Stomach (tissue), 9 donors: ENCODE results near the gene TEX10. TPM values are rescaled to one million over a fixed set of nuclear protein-coding genes. Genes with fewer than 3 reads are reported as not detected.

Experiments
- DNase-seq, 2 donors: peaks; one replicate each; pipeline versions ENCODE4 v3.0.0 to v3.0.0-alpha.2; 2013 to 2019
- H3K27ac ChIP-seq, 5 donors: fragments of 200-600 bp in 4 of 5; sonication (generic) in 4 of 5; one replicate each; pipeline ENCODE4 v1.5.1; 2013 to 2019; ENCODE audit warnings: mild to moderate bottlenecking in 1 of 5, moderate library complexity in 1 of 5
- H3K27me3 ChIP-seq, 3 donors: fragments of 200-600 bp; sonication (generic); one replicate each; pipeline ENCODE4 v1.5.1; 2017 to 2019; ENCODE audit warnings: mixed run types in 1 of 3
- H3K36me3 ChIP-seq, 4 donors: fragments of 200-600 bp; sonication (generic); 1 replicate in 3 of 4; 2 replicates in 1 of 4; pipeline ENCODE4 v1.5.1; 2016 to 2019
- H3K4me1 ChIP-seq, 4 donors: fragments of 200-600 bp; sonication (generic); one replicate each; pipeline ENCODE4 v1.5.1; 2016 to 2019
- H3K4me3 ChIP-seq, 4 donors: fragments of 200-600 bp; sonication (generic) in 3 of 4; one replicate each; pipeline ENCODE4 v1.5.1; 2016 to 2019; ENCODE audit warnings: mild to moderate bottlenecking in 1 of 4
- H3K9me3 ChIP-seq, 4 donors: fragments of 200-600 bp; sonication (generic); one replicate each; pipeline ENCODE4 v1.5.1; 2016 to 2019
- EP300 ChIP-seq: sonication (generic); formaldehyde crosslinking; IDR thresholded peaks from one replicate; pipeline ENCODE4 v1.6.1; 2017; ENCODE audit warnings: antibody characterized with exemption
- POLR2A ChIP-seq, 4 donors: fragments of 450-650 bp; IDR thresholded peaks; one replicate each; pipeline ENCODE4 v1.6.1; 2016; ENCODE audit warnings: antibody characterized with exemption in 4 of 4, control low read depth in 2 of 4, mild to moderate bottlenecking in 1 of 4, moderate library complexity in 1 of 4
- POLR2AphosphoS5 ChIP-seq, 3 donors: sonication (generic); formaldehyde crosslinking; IDR thresholded peaks; one replicate each; pipeline ENCODE4 v1.6.1; 2016; ENCODE audit warnings: antibody characterized with exemption in 3 of 3
- WGBS, 5 donors: extraction: QIAGEN DNeasy Blood & Tissue Kit in 3 of 5; methylation state at CpG; one replicate each; pipeline versions ENCODE4 v1.1.5 to v1.1.7; 2013 to 2018; 5-methylcytosine and 5-hydroxymethylcytosine counted together
- intact Hi-C: fragments of 100-400 bp; cut with DNase I; formaldehyde crosslinking; loops from one replicate; pipeline ENCODE4 v1.15.1; 2023; ENCODE audit warnings: low total_unique reads
- polyA plus RNA-seq, 3 donors: library from polyadenylated mRNA; stranded (reverse); fragments of 200-250 nt; gene quantifications; one replicate each; pipeline ENCODE4 v1.2.3, GENCODE V29; 2013
- total RNA-seq, 5 donors: library from RNA; depleted of rRNA; stranded (reverse); fragments of >200 nt; gene quantifications; one replicate each; pipeline versions ENCODE4 v1.1.0 to v1.2.3, GENCODE V29; 2014 to 2016
- TF ChIP-seq, protein P1 (sequence below), 7 experiments: fragments of 450-650 bp in 4 of 7; fragments of 200-600 bp in 3 of 7; sonication (generic) in 3 of 7; IDR thresholded peaks; one replicate each; pipeline ENCODE4 v1.5.1; 2016 to 2019; ENCODE audit warnings: antibody characterized with exemption in 7 of 7, control low read depth in 2 of 7, mild to moderate bottlenecking in 1 of 7
- donor health status: healthy with polysubstance abuse.
- donor health status: Bipolar disorder and iron deficiency.
- donor health status: healthy.

The TEX10 gene
- total and polyA plus RNA-seq, 8 donors, result 4.9 to 44.9 (median 8.8) TPM

DNA sequence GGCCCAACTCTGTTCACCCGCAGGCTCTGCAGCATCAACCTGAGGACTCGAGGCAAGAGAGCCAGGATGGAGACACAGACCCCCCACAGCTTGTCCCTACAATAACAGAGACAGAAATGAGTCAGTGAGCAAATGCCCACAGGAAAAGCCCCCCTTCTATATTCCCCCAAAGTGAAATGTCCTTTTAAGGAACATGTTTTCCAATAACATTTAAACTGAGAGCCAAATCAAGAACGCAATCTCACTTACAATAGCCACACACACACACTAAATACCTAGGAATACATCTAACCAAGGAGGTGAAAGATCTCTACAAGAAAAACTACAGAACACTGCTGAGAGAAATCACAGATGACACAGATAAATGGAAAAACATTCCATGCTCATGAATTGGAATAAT, 49.0 kb downstream of the TEX10 start:
- H3K4me3 ChIP-seq, result no peak overlapping the region
- H3K27me3 ChIP-seq, result no peaks in the 10 kb centered on the region
- no peak for DNase-seq
- no peaks in the 10 kb centered on the region for H3K9me3 ChIP-seq
- intact Hi-C loops, result no loop called here
- H3K27ac ChIP-seq, result no peak overlapping the region
- no peaks in the 10 kb centered on the region for H3K4me1 ChIP-seq
- 89 to 95% (median 92%) methylated on average over 3 of the region's 3 CpGs for WGBS, 5 donors
- peaks cover 7 to 96% (median 82%) of the 10 kb centered on the region in 4 donors for H3K36me3 ChIP-seq
- TF ChIP-seq EP300 (no peak), POLR2AphosphoS5 (IDR thresholded peaks at IDR 0.05) (no peak), POLR2A (IDR thresholded peaks at IDR 0.05) (no peak)
- TF ChIP-seq, protein P1, sequence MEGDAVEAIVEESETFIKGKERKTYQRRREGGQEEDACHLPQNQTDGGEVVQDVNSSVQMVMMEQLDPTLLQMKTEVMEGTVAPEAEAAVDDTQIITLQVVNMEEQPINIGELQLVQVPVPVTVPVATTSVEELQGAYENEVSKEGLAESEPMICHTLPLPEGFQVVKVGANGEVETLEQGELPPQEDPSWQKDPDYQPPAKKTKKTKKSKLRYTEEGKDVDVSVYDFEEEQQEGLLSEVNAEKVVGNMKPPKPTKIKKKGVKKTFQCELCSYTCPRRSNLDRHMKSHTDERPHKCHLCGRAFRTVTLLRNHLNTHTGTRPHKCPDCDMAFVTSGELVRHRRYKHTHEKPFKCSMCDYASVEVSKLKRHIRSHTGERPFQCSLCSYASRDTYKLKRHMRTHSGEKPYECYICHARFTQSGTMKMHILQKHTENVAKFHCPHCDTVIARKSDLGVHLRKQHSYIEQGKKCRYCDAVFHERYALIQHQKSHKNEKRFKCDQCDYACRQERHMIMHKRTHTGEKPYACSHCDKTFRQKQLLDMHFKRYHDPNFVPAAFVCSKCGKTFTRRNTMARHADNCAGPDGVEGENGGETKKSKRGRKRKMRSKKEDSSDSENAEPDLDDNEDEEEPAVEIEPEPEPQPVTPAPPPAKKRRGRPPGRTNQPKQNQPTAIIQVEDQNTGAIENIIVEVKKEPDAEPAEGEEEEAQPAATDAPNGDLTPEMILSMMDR (IDR thresholded peaks at IDR 0.05), result no peak

DNA sequence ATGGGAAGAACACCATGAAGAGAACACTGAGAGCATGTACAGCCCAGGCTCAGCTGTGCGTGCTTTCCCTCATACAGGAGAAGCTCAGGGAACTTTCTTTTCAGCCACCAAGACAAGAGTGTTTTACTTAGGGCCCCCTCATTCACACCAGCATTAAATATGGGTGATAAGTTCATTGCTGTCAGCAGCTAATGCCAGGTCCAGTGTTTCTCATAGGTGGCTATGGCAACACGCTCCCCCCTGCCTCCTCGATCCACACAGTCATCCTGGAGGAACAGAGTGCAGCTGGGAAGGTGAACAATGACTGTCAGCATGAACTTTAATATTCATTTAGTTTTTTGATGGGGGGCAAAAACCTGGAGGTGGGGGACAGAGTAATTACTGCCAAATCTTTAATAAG, 54.4 kb downstream of the TEX10 start:
- Histone ChIP-seq H3K4me1 (peaks cover 0 to 3% (median 0%) of the 10 kb centered on the region in 4 donors), H3K36me3 (peaks cover 24 to 99% (median 95%) of the 10 kb centered on the region in 4 donors), H3K9me3 (no peaks in the 10 kb centered on the region), H3K4me3 (no peak overlapping the region), H3K27ac (no peak overlapping the region), H3K27me3 (no peaks in the 10 kb centered on the region)
- intact Hi-C loops, result no loop called here
- TF ChIP-seq POLR2AphosphoS5 (IDR thresholded peaks at IDR 0.05), result no peak
- no peak for TF ChIP-seq EP300
- TF ChIP-seq POLR2A (IDR thresholded peaks at IDR 0.05), result no peak
- TF ChIP-seq, protein P1 (IDR thresholded peaks at IDR 0.05), result no peak
- peak in 1 of 2 donors; percentile 36 for DNase-seq
- 75 to 97% (median 86%) methylated on average over 3 of the region's 3 CpGs for WGBS, 5 donors

DNA sequence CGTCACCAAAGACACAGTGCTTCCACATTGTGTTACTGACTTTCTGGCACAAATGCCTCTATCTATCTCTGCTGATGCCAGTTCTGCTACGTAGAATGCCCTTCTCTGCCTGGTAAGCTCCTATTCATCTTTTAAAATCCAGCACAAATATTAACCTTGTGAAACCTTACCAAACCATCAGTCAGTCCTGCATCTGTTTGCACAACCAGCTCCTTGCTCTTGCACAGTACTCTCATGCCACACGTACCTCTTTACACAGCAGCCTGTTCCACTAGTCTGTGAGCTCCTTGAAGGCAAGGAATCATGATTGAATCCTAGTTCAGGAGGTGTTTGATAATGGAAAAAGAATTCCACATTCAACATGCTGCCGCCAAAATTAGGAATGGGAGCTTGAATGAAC, 56.3 kb downstream of the TEX10 start:
- TF ChIP-seq, protein P1 (IDR thresholded peaks at IDR 0.05), result no peak
- no peak for TF ChIP-seq POLR2A (IDR thresholded peaks at IDR 0.05)
- TF ChIP-seq EP300, result no peak
- TF ChIP-seq POLR2AphosphoS5 (IDR thresholded peaks at IDR 0.05), result no peak
- H3K36me3 ChIP-seq, result peaks cover 34 to 99% (median 95%) of the 10 kb centered on the region in 4 donors

DNA sequence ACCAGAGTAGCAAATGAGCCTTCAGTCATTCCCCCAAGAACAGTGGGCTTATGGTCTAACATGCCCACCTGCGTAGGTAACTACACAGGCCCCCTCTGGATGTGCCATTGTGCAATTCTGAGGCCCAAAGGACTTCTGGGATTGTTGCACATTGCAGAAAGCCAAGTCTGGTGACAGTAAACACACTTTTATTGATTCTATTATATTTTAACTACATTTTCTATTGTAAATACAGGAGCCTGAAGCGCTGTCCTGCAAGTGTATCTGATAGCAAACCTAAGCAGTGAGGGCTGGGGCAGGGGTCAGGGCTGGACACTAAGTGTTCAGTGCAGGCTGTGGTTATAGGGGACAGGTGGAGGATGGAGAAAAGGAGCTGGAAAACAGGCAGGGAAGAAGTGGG, 57.5 kb downstream of the TEX10 start:
- intact Hi-C loops, result no loop called here
- TF ChIP-seq, protein P1 (IDR thresholded peaks at IDR 0.05), result no peak
- no peak for TF ChIP-seq POLR2AphosphoS5 (IDR thresholded peaks at IDR 0.05)
- no peak for TF ChIP-seq EP300
- TF ChIP-seq POLR2A (IDR thresholded peaks at IDR 0.05), result no peak
- WGBS, 5 donors, result 61 to 78% (median 74%) methylated on average over 2 of the region's 2 CpGs

More for the DNA sequence above, 56.3 kb downstream of the TEX10 start:
- H3K27me3 ChIP-seq, result no peaks in the 10 kb centered on the region
- no peaks in the 10 kb centered on the region for H3K9me3 ChIP-seq
- no peak overlapping the region for H3K27ac ChIP-seq
- intact Hi-C loops, result no loop called here
- peaks cover 0 to 3% (median 0%) of the 10 kb centered on the region in 4 donors for H3K4me1 ChIP-seq
- no peak for DNase-seq
- H3K4me3 ChIP-seq, result no peak overlapping the region
- WGBS, 5 donors, result 72 to 88% (median 84%) methylated on average over 4 of the region's 4 CpGs

More for the DNA sequence above, 57.5 kb downstream of the TEX10 start:
- H3K27ac ChIP-seq, result no peak overlapping the region
- peaks cover 0 to 3% (median 0%) of the 10 kb centered on the region in 4 donors for H3K4me1 ChIP-seq
- H3K27me3 ChIP-seq, result no peaks in the 10 kb centered on the region
- no peaks in the 10 kb centered on the region for H3K9me3 ChIP-seq
- H3K4me3 ChIP-seq, result no peak overlapping the region
- peaks cover 39 to 99% (median 95%) of the 10 kb centered on the region in 4 donors for H3K36me3 ChIP-seq
- DNase-seq, result no peak
